ENCODE results near the gene ERCC6. TPM values are rescaled to one million over a fixed set of nuclear protein-coding genes. Genes with fewer than 3 reads are reported as not detected.

The ERCC6 gene
- total and polyA plus RNA-seq, 2 donors (not counting 3 experiments of a cell fraction or from before 2014, with no cell fraction given), result 15.3 to 39.6 TPM

DNA sequence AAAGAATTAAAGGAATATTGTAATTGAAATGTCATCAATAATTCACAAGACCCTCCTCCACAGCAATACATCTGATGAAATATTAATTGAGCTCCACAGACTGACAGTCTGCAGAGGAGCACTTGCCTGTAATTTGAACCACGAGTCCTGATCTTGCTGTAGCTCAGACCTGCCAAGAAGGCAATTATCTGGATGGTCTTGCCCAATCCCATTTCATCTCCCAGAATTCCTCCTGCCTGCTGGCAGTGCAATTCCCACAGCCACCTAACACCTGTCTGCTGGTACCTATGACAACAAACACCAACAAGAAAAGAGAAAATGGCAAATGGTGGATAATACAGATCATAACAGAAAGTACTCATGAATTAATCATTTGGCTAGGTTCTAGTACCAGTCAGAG is 38.5 kb downstream of the ERCC6 start:
- Histone ChIP-seq H3K27ac (ENCODE audit: insufficient read depth, low read depth, low read length) (no peak overlapping the region), H4K20me1 (replicated peaks; ENCODE audit: control insufficient read depth, extremely low read depth, insufficient read depth, low read length) (no peaks in the 10 kb centered on the region), H3K79me2 (ENCODE audit: control insufficient read depth, insufficient read depth, low read length) (peaks cover 21% of the 10 kb centered on the region), H3K4me2 (ENCODE audit: insufficient read depth, low read length) (no peak overlapping the region), H3K27me3 (ENCODE audit: control insufficient read depth in 2 of 2, insufficient read depth in 2 of 2, low read length in 2 of 2) (no peaks in the 10 kb centered on the region), H3K36me3 (ENCODE audit: control insufficient read depth in 2 of 2, extremely low read depth in 1 of 2, insufficient read depth in 2 of 2, low read length in 2 of 2) (peaks cover 3 to 9% of the 10 kb centered on the region in 2 experiments), H3K9me3 (replicated peaks; ENCODE audit: control insufficient read depth, insufficient read depth, low read length) (no peaks in the 10 kb centered on the region), H3K4me1 (ENCODE audit: control insufficient read depth, extremely low read depth, insufficient read depth, low read length) (no peaks in the 10 kb centered on the region), H2AFZ (ENCODE audit: low read depth, low read length) (no peak overlapping the region), H3K4me3 (replicated peaks in 1 of 3; ENCODE audit: insufficient read depth in 1 of 3, low read depth in 1 of 3, low read length in 3 of 3) (no peak overlapping the region), H3K9me1 (replicated peaks; ENCODE audit: control insufficient read depth, extremely low read depth, insufficient read depth, low read length) (no peaks in the 10 kb centered on the region), H3K9ac (replicated peaks; ENCODE audit: extremely low read depth, insufficient read depth, low read length) (no peak overlapping the region)
- dilution Hi-C loops (cut with MboI; ENCODE audit: extremely low pct_ligation_motif_present, low sequenced_read_pairs) (no loop called here), intact Hi-C loops (cut with micrococcal nuclease) (no loop called here)
- DNase-seq (ENCODE audit: low read depth, low spot score), result no peak
- CTCF ChIA-PET, result interaction anchor here (1.5 to 3.6 kb wide), 4 partner anchors 9 to 93 kb away, joined by 3 to 14 read pairs (median 8); no protein-coding TSS in a partner anchor
- POLR2A ChIA-PET, result no interaction called here
- no TSS peak for BruUV-seq (replicated peaks)
- no peak for TF ChIP-seq MYC (IDR thresholded peaks at IDR 0.05; ENCODE audit: low read depth, low read length)
- no peak for TF ChIP-seq POLR2A (IDR thresholded peaks at IDR 0.05; ENCODE audit: low read depth, low read length)
- no peak for TF ChIP-seq GATA2 (IDR thresholded peaks at IDR 0.05; ENCODE audit: insufficient read depth, insufficient read length, low read depth, low read length)
- TF ChIP-seq FOS (IDR thresholded peaks at IDR 0.05; ENCODE audit: borderline replicate concordance, insufficient read depth, low read length), result no peak
- TF ChIP-seq, protein P1, sequence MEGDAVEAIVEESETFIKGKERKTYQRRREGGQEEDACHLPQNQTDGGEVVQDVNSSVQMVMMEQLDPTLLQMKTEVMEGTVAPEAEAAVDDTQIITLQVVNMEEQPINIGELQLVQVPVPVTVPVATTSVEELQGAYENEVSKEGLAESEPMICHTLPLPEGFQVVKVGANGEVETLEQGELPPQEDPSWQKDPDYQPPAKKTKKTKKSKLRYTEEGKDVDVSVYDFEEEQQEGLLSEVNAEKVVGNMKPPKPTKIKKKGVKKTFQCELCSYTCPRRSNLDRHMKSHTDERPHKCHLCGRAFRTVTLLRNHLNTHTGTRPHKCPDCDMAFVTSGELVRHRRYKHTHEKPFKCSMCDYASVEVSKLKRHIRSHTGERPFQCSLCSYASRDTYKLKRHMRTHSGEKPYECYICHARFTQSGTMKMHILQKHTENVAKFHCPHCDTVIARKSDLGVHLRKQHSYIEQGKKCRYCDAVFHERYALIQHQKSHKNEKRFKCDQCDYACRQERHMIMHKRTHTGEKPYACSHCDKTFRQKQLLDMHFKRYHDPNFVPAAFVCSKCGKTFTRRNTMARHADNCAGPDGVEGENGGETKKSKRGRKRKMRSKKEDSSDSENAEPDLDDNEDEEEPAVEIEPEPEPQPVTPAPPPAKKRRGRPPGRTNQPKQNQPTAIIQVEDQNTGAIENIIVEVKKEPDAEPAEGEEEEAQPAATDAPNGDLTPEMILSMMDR (IDR thresholded peaks at IDR 0.05; ENCODE audit: extremely low read depth in 1 of 2, insufficient read depth in 1 of 2, low read depth in 1 of 2, low read length in 2 of 2), result no peak
- no peak for TF ChIP-seq POLR2AphosphoS5 (IDR thresholded peaks at IDR 0.05; ENCODE audit: insufficient read depth, low read depth, low read length)
- TF ChIP-seq JUN (IDR thresholded peaks at IDR 0.05; ENCODE audit: borderline replicate concordance, insufficient read depth, insufficient read length, low read depth), result no peak
- TF ChIP-seq MAX (IDR thresholded peaks at IDR 0.05; ENCODE audit: insufficient read depth, insufficient read length), result no peak
- no peak for TF ChIP-seq EZH2 (IDR thresholded peaks at IDR 0.05; ENCODE audit: borderline replicate concordance, low read depth, low read length, severe bottlenecking)
- no peak for FAIRE-seq
